HG02981 (cell line): ENCODE results near the gene PHACTR3.
"Not testable (repeated sequence)": the region's sequence is repeated elsewhere in the genome, so short reads cannot be mapped to it uniquely, and the experiment has no call there.

Source experiments
- ATAC-seq: cut with Tn5 transposase; IDR thresholded peaks from one replicate; pipeline ENCODE4 v1.9.1; 2021; ENCODE audit warnings: mild to moderate bottlenecking, moderate library complexity; ENCODE audit not compliant: unreplicated experiment

PHACTR3 gene

DNA sequence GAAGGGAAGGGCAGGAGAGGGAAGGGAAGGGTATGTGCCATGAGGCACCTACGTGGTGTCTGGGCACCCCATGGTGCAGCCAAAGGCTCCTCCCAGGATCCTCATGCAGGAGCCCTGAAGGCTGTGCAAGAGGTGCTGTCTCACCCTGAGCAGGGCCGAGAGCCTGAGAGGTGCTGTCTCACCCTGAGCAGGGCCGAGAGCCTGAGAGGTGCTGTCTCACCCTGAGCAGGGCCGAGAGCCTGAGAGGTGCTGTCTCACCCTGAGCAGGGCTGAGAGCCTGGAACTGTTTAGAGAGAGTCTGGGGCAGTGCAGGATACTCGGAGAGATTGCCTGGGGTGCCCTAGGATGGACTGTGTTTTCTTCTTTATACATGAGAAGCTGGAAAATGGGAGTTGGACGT lies 14.2 kb downstream of the PHACTR3 start:
- not testable (repeated sequence) for ATAC-seq

DNA sequence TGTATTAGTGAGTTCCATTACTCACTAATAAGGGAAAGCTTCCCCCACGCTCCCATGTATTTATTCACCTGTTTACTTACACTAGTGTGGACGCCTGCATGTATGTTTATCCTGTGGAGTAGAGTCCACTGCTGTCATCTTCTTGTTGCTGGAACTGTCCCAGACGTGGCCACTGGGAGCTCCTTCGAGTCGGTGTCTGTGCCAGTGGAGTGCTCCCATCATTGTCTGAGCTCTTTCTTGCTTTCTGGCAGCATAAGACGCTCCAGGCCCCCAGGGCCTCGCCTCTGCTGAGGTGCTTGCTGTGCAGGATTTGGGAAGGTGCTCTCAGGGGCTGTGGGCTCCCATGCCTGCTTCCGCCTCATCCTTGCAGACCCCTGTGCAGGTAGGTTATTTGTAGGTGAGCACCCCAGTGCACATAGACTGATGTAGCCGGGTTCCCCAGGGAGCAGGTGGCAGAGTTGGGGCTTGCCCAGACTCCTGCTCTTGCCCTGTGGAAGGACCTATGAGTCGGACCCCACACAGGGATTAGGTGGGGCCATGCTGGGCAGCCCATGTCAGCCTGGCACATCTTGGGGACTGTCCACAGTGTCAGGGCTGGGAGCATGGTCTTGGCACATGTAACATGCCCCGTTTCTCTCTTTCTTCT lies 16.6 kb downstream of the PHACTR3 start:
- ATAC-seq: no peak

DNA sequence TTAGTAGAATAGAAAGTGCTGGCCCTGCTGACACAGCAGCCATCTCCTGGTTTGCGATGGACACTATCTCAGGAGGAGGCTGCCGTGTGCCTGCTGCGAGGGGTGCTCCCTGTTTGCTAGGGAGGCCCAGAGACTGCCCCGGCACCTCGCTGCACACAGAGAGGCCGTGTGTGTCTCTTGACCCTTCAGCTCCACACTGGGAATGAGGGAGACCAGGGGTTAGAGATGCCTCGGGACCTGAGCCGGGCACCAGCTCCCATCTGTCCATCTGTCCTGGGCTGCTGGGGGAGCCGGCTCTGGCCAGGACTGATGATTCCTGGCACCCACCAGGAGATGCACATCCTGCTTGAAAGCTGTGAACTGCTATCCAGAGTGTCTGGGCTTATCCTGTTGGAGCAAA lies 18.2 kb downstream of the PHACTR3 start:
- no peak for ATAC-seq

DNA sequence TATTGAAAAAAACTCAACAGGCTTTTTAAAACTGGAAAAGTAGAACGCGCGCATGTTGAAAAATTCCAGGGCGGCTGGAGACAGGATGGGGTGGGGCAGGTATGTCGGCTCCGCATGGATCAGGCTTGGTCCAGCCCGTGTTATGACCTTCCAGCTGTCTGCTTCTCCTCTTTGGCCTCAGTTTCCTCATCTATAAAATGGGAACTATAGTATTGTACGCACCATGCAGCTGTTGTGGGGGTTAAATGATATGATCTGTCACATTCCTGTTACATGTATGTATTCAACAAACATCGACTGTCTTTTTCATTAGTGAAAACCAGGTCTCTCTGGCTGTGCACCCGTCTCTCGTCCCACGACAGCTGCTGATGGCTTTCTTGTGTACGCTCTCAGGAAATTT lies 18.8 kb downstream of the PHACTR3 start:
- ATAC-seq: no peak

DNA sequence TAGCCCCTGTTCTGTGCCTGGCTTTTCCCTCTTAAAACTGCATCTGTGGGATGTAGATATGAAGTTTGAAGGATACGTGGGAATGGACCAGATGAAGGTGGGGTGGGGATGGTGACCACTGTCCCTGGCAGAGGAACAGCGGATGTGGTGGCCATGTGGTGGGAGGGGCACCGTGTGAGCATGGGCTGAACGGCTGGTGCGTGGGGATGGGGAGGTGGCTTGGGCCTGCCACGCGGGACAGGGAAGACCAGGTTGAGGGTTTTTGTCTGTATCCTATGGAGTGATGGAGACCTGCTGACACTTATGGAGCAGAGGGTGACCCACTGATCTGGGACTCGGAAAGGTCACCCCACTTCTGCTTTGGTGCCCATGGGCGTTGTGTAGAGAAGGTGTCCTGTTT lies 19.2 kb downstream of the PHACTR3 start:
- no peak for ATAC-seq

DNA sequence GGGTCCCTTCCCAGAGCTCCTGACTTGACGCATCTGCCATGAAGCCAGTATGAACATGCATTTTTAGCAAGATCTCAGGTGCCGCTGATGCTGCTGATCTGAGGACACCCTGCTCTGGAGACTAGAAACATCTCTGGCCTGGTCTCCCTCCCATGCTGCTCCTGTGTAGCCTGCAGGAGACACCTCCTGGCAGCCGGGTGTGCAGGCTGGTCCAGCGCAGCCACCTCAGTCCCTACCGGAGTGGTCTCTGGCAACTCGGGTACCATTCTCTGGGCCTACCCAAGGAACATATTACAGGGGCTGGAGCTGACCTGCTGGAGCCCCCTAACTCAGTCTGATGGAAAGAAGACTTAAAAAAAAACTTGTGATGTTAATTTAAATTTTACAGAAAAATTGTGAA lies 20.1 kb downstream of the PHACTR3 start:
- ATAC-seq: no peak

DNA sequence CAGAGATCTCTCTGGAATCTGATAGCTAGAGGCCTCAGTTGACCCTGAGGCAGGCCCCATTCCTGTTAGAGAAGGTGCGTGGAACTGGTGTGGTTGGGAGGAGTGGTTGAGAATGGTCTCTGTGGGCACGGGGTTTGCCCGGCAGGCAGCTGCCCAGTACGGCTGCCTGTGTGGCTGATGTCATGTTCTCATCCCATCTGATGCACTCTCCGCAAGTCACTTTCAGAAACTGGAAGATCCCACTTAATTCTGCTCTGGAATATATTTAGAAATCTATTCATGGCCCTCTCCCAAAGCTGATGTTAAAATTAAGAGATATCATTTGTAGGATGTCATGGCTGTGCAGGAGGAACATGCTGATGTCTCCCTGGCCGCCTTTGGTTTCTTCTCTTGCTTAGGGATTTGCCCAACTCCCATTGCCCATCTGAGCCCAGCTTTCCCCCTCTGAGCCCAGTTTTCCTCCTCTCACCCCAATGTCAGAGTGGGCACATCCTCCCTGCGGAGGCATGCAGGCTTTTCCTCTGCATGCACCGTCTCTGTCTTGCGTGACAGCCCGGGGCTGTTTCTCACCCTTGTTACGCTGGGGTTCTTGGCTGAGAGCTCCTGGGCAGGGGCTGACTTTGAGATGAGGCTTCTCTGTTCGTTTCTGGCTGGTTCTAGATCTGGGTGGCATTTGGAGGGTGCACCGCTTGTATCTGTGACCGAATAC lies 21.0 kb downstream of the PHACTR3 start:
- no peak for ATAC-seq

DNA sequence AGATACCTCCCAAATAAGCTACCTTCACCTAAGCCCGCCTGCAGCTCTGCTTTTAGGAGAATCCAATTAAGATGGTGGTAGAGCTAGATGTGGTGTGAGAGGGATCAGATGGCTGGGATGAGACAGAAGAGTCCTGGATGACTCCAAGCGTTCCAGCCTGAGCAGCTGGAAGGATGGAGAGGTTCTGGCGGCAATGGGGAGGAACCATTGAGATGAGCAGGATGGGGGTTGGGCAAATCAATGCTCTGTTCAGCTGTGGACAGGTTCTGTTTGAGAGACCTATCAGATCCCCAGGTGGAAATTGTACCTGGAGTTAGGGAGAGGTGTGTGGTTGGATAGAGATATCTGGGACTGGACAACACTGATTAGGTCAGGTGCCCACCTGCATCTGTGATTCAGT lies 23.0 kb downstream of the PHACTR3 start:
- no peak for ATAC-seq

DNA sequence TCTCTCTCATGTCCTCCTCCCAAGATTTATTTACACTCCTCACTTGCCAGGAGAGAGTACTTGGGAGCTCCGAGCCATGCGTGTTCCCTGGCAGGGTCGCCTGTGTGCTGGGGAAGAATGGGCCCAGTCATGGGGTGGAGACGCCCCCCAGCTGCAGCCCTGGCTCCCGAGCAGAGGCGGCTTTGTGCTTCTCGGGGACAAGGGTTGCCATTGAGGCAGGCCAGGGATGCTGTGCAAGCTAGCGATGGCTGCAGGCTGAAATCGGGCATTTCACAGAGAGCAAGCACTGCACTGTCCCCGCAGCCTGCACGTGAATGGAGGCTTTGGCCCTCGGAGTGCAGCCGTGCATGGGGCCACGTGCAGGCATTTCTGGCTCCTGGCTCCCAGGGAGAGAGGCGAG lies 23.8 kb downstream of the PHACTR3 start:
- ATAC-seq: no peak

DNA sequence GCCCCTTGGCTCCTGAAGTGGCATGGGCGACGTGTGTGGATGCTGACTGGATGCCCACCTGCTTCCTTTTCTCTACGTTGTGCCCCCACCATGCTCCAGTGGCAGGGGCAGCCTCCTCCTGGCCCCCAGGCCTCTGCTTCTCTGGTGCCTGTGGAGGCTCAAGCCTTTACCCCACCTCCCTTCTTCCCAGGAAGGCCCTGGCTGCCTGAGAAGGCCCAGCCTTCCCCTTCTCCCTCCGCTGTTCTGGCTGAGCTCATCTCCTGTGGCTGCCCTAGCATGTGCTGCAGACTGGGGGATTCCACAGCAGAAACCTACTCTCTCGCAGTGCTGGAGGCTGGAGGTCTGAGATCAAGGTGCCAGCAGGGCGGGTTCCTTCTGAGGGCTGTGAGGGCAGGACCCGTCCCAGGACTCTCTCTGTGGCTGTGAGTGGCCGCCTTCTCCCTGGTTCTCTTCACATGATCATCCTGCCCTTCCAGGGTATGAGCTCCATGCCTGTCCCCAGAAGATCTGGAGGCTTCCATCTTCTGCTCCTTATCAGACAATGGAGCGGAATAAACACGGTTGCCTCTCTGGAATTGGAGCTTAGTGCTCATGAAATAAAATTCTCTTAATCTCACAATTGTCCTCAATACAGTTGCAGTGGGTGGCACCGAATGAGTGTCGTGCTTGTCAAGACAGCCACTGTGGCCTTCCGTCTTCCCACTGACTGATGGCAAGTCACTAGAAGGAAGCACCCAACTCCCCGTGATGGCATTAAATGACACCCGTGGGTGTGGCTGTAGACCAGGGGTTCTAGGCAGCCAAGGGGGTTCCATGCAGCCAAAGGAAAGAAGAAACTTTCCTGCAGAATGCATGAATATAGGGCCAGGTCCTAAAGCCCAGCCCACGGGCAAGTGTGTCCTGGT lies 25.1 kb downstream of the PHACTR3 start:
- no peak for ATAC-seq

DNA sequence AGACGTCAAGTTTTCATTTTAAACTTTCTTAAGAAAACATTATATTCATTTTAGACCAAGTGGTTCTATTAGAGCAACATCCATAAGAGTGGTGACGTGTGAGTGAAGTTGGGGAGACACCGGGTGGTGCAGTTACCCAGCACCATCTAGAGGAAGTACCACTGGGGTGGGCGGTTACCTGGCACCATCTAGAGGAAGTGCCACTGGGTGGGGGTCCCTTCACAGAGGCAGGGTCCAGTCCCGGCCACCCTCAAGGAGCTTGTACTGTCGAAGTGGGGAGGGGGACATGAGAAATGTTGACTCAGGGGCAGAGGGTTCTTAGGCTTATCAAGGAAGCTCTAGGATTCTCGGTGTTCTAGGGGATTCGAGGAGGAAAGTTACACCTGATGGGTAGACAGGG lies 26.2 kb downstream of the PHACTR3 start:
- no peak for ATAC-seq

DNA sequence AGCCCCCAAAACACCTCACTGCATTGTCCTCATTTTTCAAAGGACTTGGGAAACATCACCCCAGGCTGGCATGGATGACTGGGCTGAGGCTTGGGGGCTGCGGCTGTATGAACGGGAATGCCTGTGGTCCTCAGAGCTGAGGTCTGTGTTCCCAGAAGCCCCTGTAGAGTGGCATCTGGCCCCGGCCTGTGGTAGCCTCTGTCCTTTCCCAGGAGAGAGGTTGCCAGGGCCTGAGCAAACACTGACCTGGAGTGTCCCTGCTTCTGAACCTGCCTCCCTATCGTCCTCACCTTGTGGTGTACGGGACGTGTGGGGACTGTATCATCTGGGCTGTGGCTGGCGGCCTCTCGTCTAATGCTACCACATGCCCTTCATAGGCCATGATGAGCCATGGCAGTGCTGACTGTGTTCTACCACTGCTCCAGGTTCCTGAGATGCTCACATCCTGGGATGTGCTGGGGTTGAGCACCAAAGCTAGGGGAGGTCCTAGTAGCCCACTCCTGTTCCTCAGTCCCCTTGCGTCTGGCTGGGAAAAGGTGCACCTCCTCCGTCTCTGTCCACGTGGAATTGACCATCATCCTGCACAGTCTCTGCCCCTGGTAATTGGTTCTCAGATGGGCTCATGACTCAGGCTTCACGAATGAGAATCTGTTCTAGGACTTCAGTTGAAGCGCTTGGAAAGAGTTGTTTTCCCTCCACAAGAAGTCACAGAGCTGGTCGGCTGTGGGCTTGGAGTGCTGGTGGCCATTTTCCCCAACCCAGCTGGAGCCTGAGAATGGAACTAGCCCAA lies 27.6 kb downstream of the PHACTR3 start:
- no peak for ATAC-seq

DNA sequence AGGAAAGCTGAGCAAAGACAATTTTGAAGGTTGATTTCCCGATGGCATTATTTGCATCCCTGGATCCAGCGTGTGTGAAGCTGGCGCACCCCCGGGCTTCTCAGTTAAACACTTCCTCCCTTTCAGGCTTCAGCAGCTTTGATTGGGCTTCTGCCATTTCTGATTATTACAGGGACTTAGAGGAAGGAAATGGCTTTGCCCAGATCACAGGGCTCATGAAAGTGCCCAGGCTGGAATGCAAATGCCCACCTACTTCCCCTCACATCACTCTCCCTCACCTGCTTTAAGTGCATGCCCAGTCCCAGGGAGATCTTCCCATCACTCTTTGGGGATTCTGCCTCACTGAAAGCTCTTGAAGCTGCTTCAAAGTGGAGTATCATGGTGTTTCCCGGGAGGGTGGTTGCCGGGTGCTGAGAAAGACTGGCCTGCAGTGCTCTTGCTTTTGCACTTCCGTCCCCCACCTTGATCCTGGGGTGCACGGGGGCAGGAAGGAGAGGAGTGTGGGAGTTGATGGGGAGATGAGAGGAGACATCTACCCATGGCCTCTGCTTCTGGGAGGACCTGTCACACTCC lies 28.3 kb downstream of the PHACTR3 start:
- ATAC-seq: no peak

DNA sequence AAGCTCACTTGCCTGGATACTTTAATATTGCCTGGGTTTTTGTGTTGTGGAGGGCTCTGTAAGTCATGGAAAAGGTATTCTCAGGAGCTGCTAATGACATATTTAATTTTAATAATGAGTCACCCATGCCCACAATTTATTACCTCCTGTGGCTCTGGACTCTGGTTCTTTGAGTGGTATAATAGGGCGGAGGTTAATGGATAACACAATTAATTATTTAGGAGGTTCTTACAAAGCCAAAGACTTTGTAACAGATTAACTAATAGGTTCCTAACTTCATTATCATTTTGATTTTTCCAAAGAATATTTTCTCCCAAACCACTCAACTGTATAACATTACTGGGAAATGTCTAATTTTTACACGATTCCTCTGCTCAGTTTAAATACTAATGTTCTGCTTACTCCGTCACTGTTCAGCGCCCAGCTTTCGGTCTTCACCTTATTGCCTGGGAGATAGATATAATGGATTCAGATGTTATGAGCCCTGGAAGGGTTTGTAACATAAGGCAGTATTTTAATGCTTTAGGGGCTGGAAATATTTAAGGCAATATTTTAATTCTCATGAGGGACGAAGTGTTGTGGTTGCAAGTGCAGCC lies 29.4 kb downstream of the PHACTR3 start:
- ATAC-seq: no peak

DNA sequence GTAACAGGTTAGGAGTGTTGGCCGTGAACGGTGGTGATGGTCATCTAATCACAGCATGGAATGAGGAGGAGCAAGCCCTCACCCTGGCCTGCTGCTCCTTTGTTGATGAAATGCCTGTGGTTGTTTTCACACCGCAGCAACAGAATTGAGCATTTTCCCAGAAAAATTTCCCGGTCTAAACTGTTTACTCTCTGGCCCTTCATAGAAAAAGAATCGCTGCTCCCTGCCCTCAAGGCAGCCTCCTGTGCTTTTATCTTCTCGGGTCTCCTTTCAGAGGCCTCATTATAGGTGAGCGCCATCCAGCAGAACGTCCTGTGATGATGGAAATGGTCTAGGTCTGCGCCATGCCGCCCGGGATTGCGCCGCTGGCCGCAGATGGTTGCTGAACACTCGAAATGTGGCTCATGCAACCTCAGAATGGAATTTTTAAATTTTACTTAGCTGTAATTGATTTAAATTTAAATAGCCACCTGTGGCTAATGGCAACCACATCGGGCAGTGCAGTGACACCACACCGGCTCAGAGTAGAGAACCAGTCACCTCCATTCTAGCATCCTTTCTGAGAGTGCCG lies 30.2 kb downstream of the PHACTR3 start:
- no peak for ATAC-seq

DNA sequence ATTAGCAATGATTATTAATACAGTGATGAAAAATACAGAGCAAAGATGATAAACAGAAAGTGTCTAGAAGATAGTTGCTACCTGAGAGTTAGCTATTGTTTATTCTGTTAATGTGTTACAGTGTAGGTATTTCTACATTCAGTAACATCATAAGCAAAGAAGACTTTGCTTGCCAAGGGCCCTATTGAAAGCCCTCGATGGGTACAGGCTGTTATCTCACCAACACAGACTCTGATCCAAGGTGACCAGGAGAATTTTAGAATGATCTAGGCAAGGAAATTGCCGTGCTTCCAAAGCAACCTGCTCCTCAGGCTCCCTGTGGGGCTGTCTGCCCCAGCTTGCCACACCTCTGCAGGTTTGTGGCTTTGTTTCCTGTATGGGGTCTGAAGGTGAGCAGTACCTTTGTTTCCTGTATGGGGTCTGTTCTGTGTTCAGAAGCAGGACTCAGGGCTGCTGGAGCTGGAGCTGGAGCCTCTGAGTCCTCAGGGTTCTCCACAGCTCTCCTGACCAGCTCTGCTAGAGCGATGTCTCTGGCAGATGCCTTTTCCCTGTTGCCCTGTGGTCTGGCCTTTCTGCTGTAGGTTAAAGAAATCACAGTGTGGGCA lies 32.5 kb downstream of the PHACTR3 start:
- ATAC-seq: no peak

DNA sequence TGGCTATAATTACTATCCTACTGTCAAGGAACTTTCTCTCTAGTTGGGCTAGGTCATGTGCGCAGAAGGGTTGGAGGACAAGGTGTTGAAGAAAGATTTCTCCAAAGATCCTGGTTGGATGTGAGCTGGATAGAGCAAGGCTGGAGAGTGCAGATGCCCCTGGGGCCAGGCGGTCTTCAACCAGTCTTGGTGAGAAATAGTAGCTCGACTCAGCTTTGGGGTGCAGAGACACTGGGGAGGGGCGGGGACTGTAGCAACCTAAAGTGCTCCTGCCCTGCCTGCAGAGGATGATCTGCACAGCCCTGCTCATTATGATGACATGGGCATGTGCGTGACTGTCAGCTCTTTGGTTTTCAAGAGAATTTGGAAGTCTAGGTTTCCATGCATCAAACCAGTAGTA lies 35.9 kb downstream of the PHACTR3 start:
- no peak for ATAC-seq

DNA sequence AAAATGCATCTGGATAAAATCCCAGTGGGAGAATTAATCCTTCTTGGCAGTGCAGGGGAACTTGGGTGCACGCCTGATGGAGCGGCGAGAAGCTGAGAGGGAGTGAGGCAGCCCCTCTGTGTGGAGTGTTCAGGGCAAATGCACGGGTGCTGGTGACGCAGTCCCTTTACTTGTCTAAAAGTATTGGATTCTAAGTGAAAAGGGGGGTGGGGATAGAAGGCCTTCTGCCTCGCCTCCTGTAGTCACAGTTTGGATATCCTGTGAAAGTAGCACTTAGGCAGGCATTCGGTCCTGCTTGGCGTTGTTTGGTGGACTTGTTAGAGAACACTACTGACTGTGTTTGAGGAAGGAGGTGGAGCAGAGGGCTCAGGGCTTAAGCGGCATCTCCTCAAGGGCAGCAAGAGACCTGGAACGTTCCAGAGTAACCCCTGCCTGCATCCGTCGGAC lies 39.3 kb downstream of the PHACTR3 start:
- ATAC-seq: no peak

DNA sequence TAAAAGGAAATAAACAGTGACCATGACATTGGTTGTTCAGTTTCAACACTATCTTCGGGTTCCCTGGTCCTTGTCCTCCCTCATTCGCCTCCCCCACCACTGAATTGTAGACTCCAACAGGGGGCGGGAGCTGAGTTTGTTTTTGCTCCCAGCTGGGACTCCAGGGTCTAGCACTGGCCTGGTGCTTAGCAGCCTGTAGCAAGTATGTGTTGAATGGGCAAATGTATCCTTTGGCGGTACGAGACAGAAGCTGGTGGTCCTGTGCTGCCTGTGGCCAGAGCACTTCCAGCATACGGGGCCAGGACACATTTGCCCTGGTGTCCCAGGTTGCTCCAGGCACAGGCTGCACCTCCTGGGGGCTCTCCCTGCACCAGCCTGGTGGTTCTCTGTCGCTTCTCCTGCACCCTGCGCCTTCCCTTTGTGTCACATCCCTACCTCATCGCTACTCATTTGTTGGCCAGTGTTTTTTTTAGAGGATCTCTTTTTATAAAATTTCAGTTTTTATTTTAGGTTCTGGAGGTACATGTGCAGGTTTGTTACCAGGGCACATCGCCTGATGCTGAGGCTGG lies 40.1 kb downstream of the PHACTR3 start:
- no peak for ATAC-seq
